ENCODE results near the gene TPTE2.
"Not testable (repeated sequence)": the region's sequence is repeated elsewhere in the genome, so short reads cannot be mapped to it uniquely, and the experiment has no call there.

Gene TPTE2

GRCh38 chr13:19561127-19561582, at the start of gene TPTE2:
Gene TPTE2, minus strand, starts transcription at chr13:19561532. Its CDS starts 58,298 bp downstream, at chr13:19503234.
- DNase-seq (ENCODE audit: low spot score) = not testable (repeated sequence)

GRCh38 chr13:19607523-19608078, 46.3 kb upstream of the TPTE2 start:
- no peak for DNase-seq (ENCODE audit: low spot score)

GRCh38 chr13:19606737-19607136, 45.4 kb upstream of the TPTE2 start:
- DNase-seq (ENCODE audit: low spot score) = no peak

GRCh38 chr13:19606152-19606551, 44.8 kb upstream of the TPTE2 start:
- no peak for DNase-seq (ENCODE audit: low spot score)

GRCh38 chr13:19605161-19605955, 44.0 kb upstream of the TPTE2 start:
- no peak for DNase-seq (ENCODE audit: low spot score)

- DNase-seq (ENCODE audit: low spot score) = no peak
These were observed 43.0 kb upstream of the TPTE2 start for GRCh38 chr13:19604306-19604705.

GRCh38 chr13:19601749-19602725, 40.7 kb upstream of the TPTE2 start:
- no peak for DNase-seq (ENCODE audit: low spot score)

GRCh38 chr13:19597523-19597922, 36.2 kb upstream of the TPTE2 start:
- DNase-seq (ENCODE audit: low spot score) = no peak

GRCh38 chr13:19596960-19597361, 35.6 kb upstream of the TPTE2 start:
- no peak for DNase-seq (ENCODE audit: low spot score)

GRCh38 chr13:19596086-19596485, 34.8 kb upstream of the TPTE2 start:
- no peak for DNase-seq (ENCODE audit: low spot score)

GRCh38 chr13:19592657-19593180, 31.4 kb upstream of the TPTE2 start:
- no peak for DNase-seq (ENCODE audit: low spot score)

- DNase-seq (ENCODE audit: low spot score) = peak; percentile 30
These were observed 30.5 kb upstream of the TPTE2 start for GRCh38 chr13:19591864-19592263.

- no peak for DNase-seq (ENCODE audit: low spot score)
These were observed 29.1 kb upstream of the TPTE2 start for GRCh38 chr13:19590423-19590822.

GRCh38 chr13:19589312-19589711, 28.0 kb upstream of the TPTE2 start:
- no peak for DNase-seq (ENCODE audit: low spot score)

GRCh38 chr13:19587635-19588300, 26.4 kb upstream of the TPTE2 start:
- peak; percentile 77 for DNase-seq (ENCODE audit: low spot score)

- no peak for DNase-seq (ENCODE audit: low spot score)
These were observed 25.7 kb upstream of the TPTE2 start for GRCh38 chr13:19586904-19587634.

- no peak for DNase-seq (ENCODE audit: low spot score)
These were observed 20.3 kb upstream of the TPTE2 start for GRCh38 chr13:19581675-19582074.

GRCh38 chr13:19575230-19575629, 13.9 kb upstream of the TPTE2 start:
- no peak for DNase-seq (ENCODE audit: low spot score)

- no peak for DNase-seq (ENCODE audit: low spot score)
These were observed 11.9 kb upstream of the TPTE2 start for GRCh38 chr13:19573120-19573716.

GRCh38 chr13:19572280-19572679, 10.9 kb upstream of the TPTE2 start:
- no peak for DNase-seq (ENCODE audit: low spot score)

All from pons (tissue), 1 donor.